Articular chondrocyte of knee joint (primary cell): ENCODE data around the gene NBPF3. TPM values are rescaled to one million over a fixed set of nuclear protein-coding genes. Genes with fewer than 3 reads are reported as not detected.

Experiments used
- total RNA-seq: library from RNA; depleted of rRNA; stranded (reverse); fragments of >200 nt; gene quantifications from 2 replicates; pipeline ENCODE4 v1.2.3, GENCODE V29; 2012

Gene NBPF3, protein sequence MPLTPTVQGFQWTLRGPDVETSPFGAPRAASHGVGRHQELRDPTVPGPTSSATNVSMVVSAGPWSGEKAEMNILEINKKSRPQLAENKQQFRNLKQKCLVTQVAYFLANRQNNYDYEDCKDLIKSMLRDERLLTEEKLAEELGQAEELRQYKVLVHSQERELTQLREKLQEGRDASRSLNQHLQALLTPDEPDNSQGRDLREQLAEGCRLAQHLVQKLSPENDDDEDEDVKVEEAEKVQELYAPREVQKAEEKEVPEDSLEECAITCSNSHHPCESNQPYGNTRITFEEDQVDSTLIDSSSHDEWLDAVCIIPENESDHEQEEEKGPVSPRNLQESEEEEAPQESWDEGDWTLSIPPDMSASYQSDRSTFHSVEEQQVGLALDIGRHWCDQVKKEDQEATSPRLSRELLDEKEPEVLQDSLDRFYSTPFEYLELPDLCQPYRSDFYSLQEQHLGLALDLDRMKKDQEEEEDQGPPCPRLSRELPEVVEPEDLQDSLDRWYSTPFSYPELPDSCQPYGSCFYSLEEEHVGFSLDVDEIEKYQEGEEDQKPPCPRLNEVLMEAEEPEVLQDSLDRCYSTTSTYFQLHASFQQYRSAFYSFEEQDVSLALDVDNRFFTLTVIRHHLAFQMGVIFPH
- total RNA-seq: 11.3 and 11.5 TPM in 2 replicates

DNA sequence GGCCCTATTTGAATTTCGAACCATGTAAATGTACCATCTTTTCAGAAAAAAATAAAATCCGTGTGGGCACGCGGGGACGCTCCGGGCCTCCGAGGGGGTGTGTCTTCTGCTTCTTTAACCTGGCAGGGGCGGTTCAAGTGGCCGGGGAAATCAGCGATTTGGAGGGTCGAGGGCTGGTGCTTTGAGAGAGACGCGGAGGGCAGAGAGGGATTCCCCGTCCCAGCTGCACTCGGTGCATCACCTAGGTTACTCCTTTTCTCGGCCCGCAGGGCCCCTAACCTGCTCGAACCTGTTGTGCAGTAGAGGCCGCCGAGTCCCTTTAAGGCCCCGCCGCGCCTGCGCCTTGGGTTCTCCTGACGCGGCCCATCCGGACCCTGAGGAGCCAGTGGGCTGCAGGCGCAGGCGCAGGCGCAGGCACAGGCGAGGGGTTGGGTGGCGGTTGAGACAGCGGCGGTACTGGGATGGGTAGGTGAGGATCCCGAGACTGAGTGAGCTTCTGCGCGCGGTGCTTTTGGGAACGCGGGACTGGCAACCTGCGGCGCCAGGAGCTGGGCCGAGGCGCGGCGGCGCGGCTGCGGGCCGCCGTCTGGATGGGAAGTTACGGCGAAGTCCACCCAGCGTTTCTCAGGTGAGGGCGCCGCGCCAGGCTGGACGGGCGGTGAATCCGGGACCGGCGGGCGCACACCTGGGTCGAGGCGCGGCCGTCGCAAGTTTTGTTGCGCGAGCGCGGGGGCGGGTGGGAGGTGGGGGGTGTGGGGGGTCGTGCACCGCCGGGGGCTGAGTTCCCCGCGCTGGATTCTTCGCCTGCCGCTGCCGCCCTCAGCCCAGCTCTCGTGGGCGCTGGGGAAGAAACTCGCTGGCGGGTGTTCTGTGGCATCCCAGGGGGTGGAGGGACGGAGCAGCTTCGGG is at the start of gene NBPF3:
Gene NBPF3 (plus strand): TSS at position 417 of the 909 bp plus-strand sequence. CDS start 4,950 bp downstream, outside the sequence.

DNA sequence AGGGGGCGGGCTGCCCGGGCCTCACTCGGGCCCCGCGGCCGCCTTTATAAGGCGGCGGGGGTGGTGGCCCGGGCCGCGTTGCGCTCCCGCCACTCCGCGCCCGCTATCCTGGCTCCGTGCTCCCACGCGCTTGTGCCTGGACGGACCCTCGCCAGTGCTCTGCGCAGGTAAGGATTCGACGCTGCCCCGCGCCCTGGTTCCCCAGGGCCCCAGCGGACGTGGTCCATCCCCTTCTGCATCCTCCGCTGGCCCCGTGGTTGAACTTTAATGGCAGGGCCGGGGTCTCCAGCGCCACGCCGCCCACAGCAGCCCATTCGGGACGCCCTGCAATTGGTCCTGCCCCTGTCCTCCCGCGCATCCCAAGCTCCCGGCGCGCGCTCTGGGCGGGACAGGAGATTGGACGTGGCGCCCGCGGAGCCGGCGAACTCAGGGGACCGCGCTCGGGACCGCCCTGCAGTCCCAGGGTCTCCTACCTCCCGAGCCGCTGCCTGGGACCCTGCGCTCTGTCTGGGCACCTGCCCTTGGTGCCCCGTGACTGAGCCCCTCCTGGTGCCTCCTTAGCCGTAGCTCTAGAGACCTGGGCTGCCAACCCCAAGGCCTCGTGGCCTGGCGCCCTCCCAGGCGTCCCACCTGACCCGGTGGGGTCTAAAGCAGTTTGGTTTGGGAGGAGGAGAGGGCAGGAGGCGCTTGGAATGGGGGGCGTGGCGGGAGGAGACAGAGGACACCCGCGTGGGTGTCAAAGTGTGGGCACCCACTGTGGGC is 69.6 kb downstream of the NBPF3 start, which contains the start of gene ALPL:
Gene ALPL (plus strand): TSS at position 73 of the 762 bp plus-strand sequence. CDS start 44,659 bp downstream, outside the sequence.

Other genes with a start within 250 kb of the NBPF3 start
- 46.0 and 53.3 TPM in 2 replicates for gene ECE1, start 149.7 kb upstream of the NBPF3 start, total RNA-seq
- gene ALPL, start 69.3 kb downstream of the NBPF3 start, total RNA-seq: 8.1 and 15.7 TPM in 2 replicates
- 0.32 and 0.65 TPM in 2 replicates for gene RAP1GAP, start 229.2 kb downstream of the NBPF3 start, total RNA-seq